GM12878 (cell line): ENCODE results near the gene EXOC1L. TPM values are rescaled to one million over a fixed set of nuclear protein-coding genes. Genes with fewer than 3 reads are reported as not detected.

Experiments
- BCLAF1 ChIP-seq: fragments of 450-650 bp; IDR thresholded peaks from 2 replicates; pipeline ENCODE4 v1.6.1; 2017; ENCODE audit warnings: antibody characterized with exemption, mild to moderate bottlenecking, moderate library complexity
- BRCA1 ChIP-seq: IDR thresholded peaks from 2 replicates; pipeline ENCODE4 v1.6.1; 2011; ENCODE audit warnings: low read depth, low read length, improper control_type of control experiment
- E4F1 ChIP-seq: fragments of 450-650 bp; IDR thresholded peaks from 2 replicates; pipeline ENCODE4 v1.6.1; 2018; ENCODE audit warnings: borderline replicate concordance, mild to moderate bottlenecking; ENCODE audit not compliant: partially characterized antibody
- ETV6 ChIP-seq, 2 experiments: fragments of 450-650 bp in 1 of 2; IDR thresholded peaks in 1 of 2; conservative IDR thresholded peaks in 1 of 2; 2 replicates each; pipeline ENCODE4 v1.6.1; 2014; ENCODE audit warnings: antibody characterized with exemption in 1 of 2, borderline replicate concordance in 1 of 2, low read depth in 1 of 2, mild to moderate bottlenecking in 1 of 2, moderate library complexity in 1 of 2
- IKZF2 ChIP-seq, 2 experiments: fragments of 450-650 bp; IDR thresholded peaks; 2 replicates each; pipeline ENCODE4 v1.6.1; 2017; ENCODE audit warnings: mild to moderate bottlenecking in 2 of 2, moderate library complexity in 2 of 2
- NR2F1 ChIP-seq: fragments of 450-650 bp; conservative IDR thresholded peaks from 2 replicates; pipeline ENCODE4 v1.6.1; 2017; ENCODE audit warnings: mild to moderate bottlenecking
- POLR2AphosphoS2 ChIP-seq: IDR thresholded peaks from 2 replicates; pipeline ENCODE4 v1.6.1; 2011; ENCODE audit warnings: low read depth, mild to moderate bottlenecking, low read length, improper control_type of control experiment, moderate library complexity
- POLR2AphosphoS5 ChIP-seq: IDR thresholded peaks from 2 replicates; pipeline ENCODE4 v1.6.1; 2011; ENCODE audit warnings: mild to moderate bottlenecking, low read length, inconsistent platforms
- SRF ChIP-seq, 2 experiments: IDR thresholded peaks; 2 replicates each; pipeline ENCODE4 v1.6.1; 2011; ENCODE audit warnings: low read depth in 2 of 2, low read length in 2 of 2, mild to moderate bottlenecking in 1 of 2, moderate library complexity in 1 of 2
- ZBTB40 ChIP-seq: fragments of 450-650 bp; IDR thresholded peaks from 2 replicates; pipeline ENCODE4 v1.6.1; 2016; ENCODE audit warnings: mild to moderate bottlenecking, moderate library complexity, borderline replicate concordance
- ZNF217 ChIP-seq: fragments of 450-650 bp; IDR thresholded peaks from 2 replicates; pipeline ENCODE4 v1.6.1; 2017; ENCODE audit warnings: antibody characterized with exemption, mild to moderate bottlenecking
- ZNF687 ChIP-seq: fragments of 450-650 bp; IDR thresholded peaks from 2 replicates; pipeline ENCODE4 v1.6.1; 2017; ENCODE audit warnings: mild to moderate bottlenecking, moderate library complexity
- ZZZ3 ChIP-seq: IDR thresholded peaks from 2 replicates; pipeline ENCODE4 v1.6.1; 2011; ENCODE audit warnings: low read depth; ENCODE audit not compliant: control insufficient read depth, insufficient read length
- polyA plus RNA-seq, 11 experiments: library from polyadenylated mRNA; depleted of rRNA in 4 of 11; unstranded in 6 of 11; stranded (reverse) in 5 of 11; fragments of >200 nt; fragmentation: Nextera tagmentation in 4 of 11; fragmentation: Illumina TruSeq in 1 of 11; extraction: Ambion mirVana in 4 of 11; extraction: Trizol in 1 of 11; gene quantifications; 1 replicate in 1 of 11; 2 replicates in 10 of 11; pipeline versions ENCODE4 v1.2.1 to v1.2.3, GENCODE V29; 2011 to 2016; ENCODE audit warnings: inconsistent platforms in 2 of 11, missing spikeins in 2 of 11, low read depth in 1 of 11
- total RNA-seq, 4 experiments: library from RNA; depleted of rRNA in 3 of 4; stranded (reverse); fragments of >200 nt in 3 of 4; fragmentation: Illumina TruSeq in 1 of 4; extraction: Trizol in 1 of 4; gene quantifications; 2 replicates each; pipeline versions ENCODE4 v1.2.1 to v1.2.3, GENCODE V29; 2013 to 2021

EXOC1L gene
- total and polyA plus RNA-seq, 10 of the 15 experiments (the other 5 are each of a cell fraction or from before 2014, with no cell fraction given): not detected

- TF ChIP-seq ZNF687 (no peak), BCLAF1 (no peak), IKZF2 (IDR thresholded peaks at IDR 0.05) (peak; percentile 25 to 45; a peak in 2 of 4 replicates), ZNF217 (no peak), BRCA1 (no peak), POLR2AphosphoS2 (peak; percentile 76), ETV6 (conservative IDR thresholded peaks at IDR 0.05 in 1 of 2, IDR thresholded peaks at IDR 0.05 in 1 of 2; ENCODE audit: borderline replicate concordance in 1 of 2, low read depth in 1 of 2) (peak in 1 of 2 experiments; percentile 91; a peak in 2 of 4 replicates), ZZZ3 (no peak), E4F1 (peak; percentile 94), POLR2AphosphoS5 (peak; percentile 83), SRF (IDR thresholded peaks at IDR 0.05; ENCODE audit: low read depth in 2 of 2, low read length in 2 of 2) (peak; percentile 9 to 40; a peak in 1 of 4 replicates), NR2F1 (no peak), ZBTB40 (peak; percentile 95)
Measured at GRCh38 chr4:55853484-55854046, 34.0 kb downstream of the EXOC1L start, which contains the start of gene EXOC1 (continued).
